Measurements from ENCODE around the gene OS9. TPM values are rescaled to one million over a fixed set of nuclear protein-coding genes. Genes with fewer than 3 reads are reported as not detected.

Gene OS9
- total and polyA plus RNA-seq, 9 donors, result 128 to 387 (median 200) TPM

DNA sequence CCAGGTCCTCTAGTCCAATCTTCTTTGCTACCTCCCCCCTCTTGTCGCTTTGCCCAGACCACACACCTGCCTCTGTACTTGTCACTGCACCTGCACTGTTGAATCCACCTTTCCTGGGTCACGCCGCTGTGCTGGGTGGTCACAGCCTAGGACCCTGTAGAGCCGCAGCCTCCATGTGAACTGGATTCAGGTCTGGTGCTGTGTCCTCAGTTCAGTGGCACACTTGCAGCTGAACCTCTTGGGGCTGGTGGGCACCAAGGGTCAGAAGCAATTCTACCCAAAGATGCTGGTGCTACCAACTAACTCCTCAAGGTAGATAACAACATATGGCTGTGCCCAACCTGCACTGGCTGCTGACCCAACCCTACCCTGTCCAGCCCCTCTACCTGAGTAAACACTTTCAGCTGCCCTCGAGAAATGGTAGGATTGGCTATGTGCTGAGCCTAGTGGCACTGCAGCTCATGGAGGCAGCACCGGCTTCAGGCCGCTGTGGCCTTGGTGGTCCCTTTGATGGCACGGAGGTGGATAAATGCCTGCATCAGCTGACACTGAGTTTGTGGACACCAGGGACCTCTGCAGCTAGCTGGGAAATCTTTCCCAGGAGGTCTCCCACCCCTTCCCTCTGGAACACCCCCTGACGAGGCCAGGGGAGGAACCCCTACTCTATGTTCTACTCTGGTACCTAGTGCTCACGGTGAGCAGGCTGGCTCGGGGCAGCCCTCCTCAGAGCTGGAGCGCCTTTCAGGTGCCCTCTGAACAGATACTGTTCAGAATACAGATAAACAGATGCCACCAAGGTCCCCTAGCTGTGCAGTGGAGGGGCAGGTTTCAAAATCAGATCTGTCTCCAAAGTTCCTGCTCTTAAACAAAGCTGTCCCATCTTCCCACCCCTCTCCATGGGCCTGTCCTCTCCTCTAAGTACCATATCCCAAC is 30.3 kb downstream of the OS9 start:
- WGBS, 3 donors, result 73 to 89% (median 81%) methylated on average over 12 of the region's 12 CpGs
- intact Hi-C loops (cut with DNase I), result no loop called here
- Histone ChIP-seq H3K4me3 (no peak overlapping the region), H3K4me1 (ENCODE audit: insufficient read depth) (peaks cover 7% of the 10 kb centered on the region), H3K9me3 (no peaks in the 10 kb centered on the region), H3K36me3 (no peaks in the 10 kb centered on the region), H3K27ac (no peak overlapping the region), H3K27me3 (no peaks in the 10 kb centered on the region)
- no peak for TF ChIP-seq EP300 (IDR thresholded peaks at IDR 0.05)
- TF ChIP-seq, protein P1, sequence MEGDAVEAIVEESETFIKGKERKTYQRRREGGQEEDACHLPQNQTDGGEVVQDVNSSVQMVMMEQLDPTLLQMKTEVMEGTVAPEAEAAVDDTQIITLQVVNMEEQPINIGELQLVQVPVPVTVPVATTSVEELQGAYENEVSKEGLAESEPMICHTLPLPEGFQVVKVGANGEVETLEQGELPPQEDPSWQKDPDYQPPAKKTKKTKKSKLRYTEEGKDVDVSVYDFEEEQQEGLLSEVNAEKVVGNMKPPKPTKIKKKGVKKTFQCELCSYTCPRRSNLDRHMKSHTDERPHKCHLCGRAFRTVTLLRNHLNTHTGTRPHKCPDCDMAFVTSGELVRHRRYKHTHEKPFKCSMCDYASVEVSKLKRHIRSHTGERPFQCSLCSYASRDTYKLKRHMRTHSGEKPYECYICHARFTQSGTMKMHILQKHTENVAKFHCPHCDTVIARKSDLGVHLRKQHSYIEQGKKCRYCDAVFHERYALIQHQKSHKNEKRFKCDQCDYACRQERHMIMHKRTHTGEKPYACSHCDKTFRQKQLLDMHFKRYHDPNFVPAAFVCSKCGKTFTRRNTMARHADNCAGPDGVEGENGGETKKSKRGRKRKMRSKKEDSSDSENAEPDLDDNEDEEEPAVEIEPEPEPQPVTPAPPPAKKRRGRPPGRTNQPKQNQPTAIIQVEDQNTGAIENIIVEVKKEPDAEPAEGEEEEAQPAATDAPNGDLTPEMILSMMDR (IDR thresholded peaks at IDR 0.05), result no peak
- TF ChIP-seq POLR2A (IDR thresholded peaks at IDR 0.05), result no peak
- no peak for DNase-seq

DNA sequence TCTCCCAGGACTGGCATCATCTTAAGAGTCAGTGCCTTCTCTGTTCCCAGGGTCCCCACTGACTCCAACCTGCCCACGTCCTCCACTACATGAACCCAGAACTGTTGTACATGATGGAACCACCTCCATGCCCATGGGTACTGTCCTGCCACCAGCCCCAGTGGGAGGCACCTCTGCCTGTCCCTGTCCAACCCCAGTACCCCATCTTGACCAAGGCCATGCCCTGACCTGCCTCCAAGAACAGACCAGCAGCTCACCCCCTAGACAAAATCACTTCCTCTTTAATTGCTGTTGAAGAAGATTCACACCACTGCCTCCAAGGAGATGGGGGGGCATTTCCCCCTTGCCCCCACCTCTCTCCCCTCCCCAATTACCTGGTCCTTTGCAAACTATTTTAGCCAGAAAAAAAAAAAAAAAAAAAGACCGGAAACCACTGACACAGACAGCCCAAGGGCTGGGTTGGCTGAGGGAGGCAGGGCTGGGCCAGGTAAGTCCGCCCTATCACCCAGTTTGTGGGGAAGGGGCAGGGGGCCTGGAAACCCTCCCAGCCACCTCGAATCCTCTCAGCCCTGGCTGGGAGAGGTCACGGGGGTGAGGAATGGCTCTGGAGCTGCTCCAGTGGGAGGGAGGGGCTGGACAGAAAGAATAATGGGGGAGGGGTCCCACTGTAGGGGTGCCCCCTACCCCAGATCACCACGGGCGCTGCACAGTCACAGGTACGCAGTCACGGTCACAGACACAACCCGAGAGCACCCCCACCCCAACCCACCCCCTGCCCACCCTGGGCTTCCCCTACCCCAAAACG is 31.2 kb downstream of the OS9 start:
- peaks cover 7% of the 10 kb centered on the region for H3K4me1 ChIP-seq (ENCODE audit: insufficient read depth)
- no peaks in the 10 kb centered on the region for H3K27me3 ChIP-seq
- DNase-seq, result peak in 1 of 5 donors; percentile 22
- WGBS, 3 donors, result 35 to 50% (median 47%) methylated on average over 11 of the region's 11 CpGs
- no peak for TF ChIP-seq POLR2A (IDR thresholded peaks at IDR 0.05)
- TF ChIP-seq EP300 (IDR thresholded peaks at IDR 0.05), result no peak
- TF ChIP-seq, protein P1 (IDR thresholded peaks at IDR 0.05), result no peak
- H3K9me3 ChIP-seq, result no peaks in the 10 kb centered on the region
- no peaks in the 10 kb centered on the region for H3K36me3 ChIP-seq
- no peak overlapping the region for H3K4me3 ChIP-seq
- intact Hi-C loops (cut with DNase I), result no loop called here
- H3K27ac ChIP-seq, result no peak overlapping the region

GRCh38 chr12:57725851-57726150 is 31.9 kb downstream of the OS9 start:
- no peak for DNase-seq
- Histone ChIP-seq H3K4me1 (ENCODE audit: insufficient read depth) (peaks cover 7% of the 10 kb centered on the region), H3K9me3 (no peaks in the 10 kb centered on the region), H3K36me3 (no peaks in the 10 kb centered on the region), H3K4me3 (peak overlapping the region; percentile 58), H3K27me3 (no peaks in the 10 kb centered on the region), H3K27ac (no peak overlapping the region)
- intact Hi-C loops (cut with DNase I), result no loop called here
- WGBS, 3 donors, result 0 to 12% (median 3%) methylated on average over 7 to 10 of the region's 10 CpGs
- no peak for TF ChIP-seq EP300 (IDR thresholded peaks at IDR 0.05)
- TF ChIP-seq, protein P1 (IDR thresholded peaks at IDR 0.05), result no peak
- TF ChIP-seq POLR2A (IDR thresholded peaks at IDR 0.05), result no peak

- DNase-seq, result peak; percentile 75 to 86 (median 85)
- H3K9me3 ChIP-seq, result no peaks in the 10 kb centered on the region
- H3K36me3 ChIP-seq, result no peaks in the 10 kb centered on the region
- TF ChIP-seq POLR2A (IDR thresholded peaks at IDR 0.05) (no peak), EP300 (IDR thresholded peaks at IDR 0.05) (no peak)
- TF ChIP-seq, protein P1 (IDR thresholded peaks at IDR 0.05), result peak; percentile 43 to 73 (median 59)
- peaks cover 7% of the 10 kb centered on the region for H3K4me1 ChIP-seq (ENCODE audit: insufficient read depth)
- peak overlapping the region; percentile 58 for H3K4me3 ChIP-seq
- WGBS, 3 donors, result 3 to 11% (median 4%) methylated on average over 50 to 79 of the region's 79 CpGs
- no peaks in the 10 kb centered on the region for H3K27me3 ChIP-seq
- H3K27ac ChIP-seq, result no peak overlapping the region
- intact Hi-C loops (cut with DNase I), result no loop called here
These were observed 32.4 kb downstream of the OS9 start for GRCh38 chr12:57726151-57726883.
